ENCODE results near the gene MGAT3.

DNA sequence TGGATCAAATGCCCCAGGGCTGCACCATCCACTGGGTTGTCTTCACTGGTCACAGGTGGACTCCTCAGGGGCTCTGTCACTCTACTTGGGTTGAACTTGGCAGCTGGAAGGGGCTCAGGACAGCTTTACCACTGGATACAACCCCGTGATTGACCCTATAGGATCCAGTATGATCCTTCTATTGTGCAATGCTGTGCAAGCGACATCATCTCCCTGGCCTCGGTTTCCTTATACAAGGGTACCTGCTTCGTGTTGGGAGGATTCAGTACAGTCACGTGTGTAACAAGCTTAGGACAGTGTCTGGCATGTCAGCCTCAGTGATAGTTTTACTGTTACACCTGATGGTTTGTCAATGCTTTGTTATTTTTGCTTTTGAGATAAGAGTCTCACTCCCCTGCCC, 24.8 kb downstream of the MGAT3 start:
- TF ChIP-seq, protein P1, sequence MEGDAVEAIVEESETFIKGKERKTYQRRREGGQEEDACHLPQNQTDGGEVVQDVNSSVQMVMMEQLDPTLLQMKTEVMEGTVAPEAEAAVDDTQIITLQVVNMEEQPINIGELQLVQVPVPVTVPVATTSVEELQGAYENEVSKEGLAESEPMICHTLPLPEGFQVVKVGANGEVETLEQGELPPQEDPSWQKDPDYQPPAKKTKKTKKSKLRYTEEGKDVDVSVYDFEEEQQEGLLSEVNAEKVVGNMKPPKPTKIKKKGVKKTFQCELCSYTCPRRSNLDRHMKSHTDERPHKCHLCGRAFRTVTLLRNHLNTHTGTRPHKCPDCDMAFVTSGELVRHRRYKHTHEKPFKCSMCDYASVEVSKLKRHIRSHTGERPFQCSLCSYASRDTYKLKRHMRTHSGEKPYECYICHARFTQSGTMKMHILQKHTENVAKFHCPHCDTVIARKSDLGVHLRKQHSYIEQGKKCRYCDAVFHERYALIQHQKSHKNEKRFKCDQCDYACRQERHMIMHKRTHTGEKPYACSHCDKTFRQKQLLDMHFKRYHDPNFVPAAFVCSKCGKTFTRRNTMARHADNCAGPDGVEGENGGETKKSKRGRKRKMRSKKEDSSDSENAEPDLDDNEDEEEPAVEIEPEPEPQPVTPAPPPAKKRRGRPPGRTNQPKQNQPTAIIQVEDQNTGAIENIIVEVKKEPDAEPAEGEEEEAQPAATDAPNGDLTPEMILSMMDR (IDR thresholded peaks at IDR 0.05), result no peak
- TF ChIP-seq RFX5 (IDR thresholded peaks at IDR 0.05; ENCODE audit: low read length), result no peak
- TF ChIP-seq TAF1 (IDR thresholded peaks at IDR 0.05; ENCODE audit: borderline replicate concordance, low read depth, low read length), result no peak

All from SK-N-SH (cell line).